AG09319 (cell line): ENCODE results near the gene TRIM61.
A peak's percentile ranks its signal among the peaks of the same experiment; 100 is the strongest.
"Not testable (repeated sequence)": the region's sequence is repeated elsewhere in the genome, so short reads cannot be mapped to it uniquely, and the experiment has no call there.

ENCODE experiments used
- DNase-seq: peaks from one replicate; pipeline ENCODE4 v3.0.0-alpha.2; 2010; ENCODE audit warnings: low read depth; ENCODE audit errors: extremely low read depth
- CTCF ChIP-seq: IDR thresholded peaks from 2 replicates; pipeline ENCODE4 v1.5.1; 2011; ENCODE audit warnings: low read depth, mild to moderate bottlenecking, inconsistent platforms, low read length, moderate library complexity

TRIM61 gene

DNA sequence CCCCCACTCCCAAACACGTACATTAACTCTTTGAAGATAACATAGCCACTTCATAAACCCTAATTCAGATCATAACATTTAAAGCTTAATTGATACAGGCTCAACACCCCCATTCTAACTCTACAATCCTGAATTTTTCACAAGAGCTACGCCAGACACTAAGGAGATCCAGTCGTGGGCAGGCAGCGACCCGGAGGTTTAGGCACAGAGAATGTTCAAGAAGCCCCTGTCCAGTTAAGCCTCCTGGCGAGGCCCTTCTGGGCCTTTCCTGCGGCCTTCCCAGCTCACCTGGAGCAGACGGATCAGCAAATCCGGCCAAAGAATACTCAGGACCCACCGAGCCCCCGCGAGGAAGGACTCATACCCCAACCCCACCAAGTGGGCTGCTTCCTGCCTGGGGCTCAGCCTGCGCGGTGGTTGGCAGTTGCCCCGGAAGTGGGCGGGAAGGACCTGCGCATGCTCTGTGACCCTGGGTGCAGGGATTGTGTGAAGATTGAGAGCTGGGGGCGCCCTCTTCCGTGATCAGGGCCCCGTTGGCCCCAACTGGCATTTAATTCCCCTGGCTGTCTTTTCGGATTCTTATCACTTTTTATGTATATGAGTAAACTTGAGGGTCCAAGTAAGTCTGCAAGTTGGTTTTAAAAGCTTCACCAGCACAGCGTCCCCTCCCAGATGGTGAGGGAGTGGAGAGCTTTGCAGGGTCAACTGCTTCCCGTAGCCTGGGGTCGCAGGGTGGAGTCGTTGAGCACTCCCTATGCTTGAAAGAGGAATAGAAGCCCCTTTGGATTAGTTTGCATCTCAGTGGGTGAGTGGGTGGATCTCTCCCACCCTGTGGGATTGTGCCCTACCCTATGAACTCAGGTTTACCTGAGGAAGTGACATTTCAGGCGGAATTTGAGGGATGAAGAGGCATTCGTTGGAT, at the start of gene TRIM61:
TRIM61 (minus strand) TSS at position 415 of the 922 bp plus-strand sequence. CDS start 7,655 bp downstream, outside the sequence.
- DNase-seq, result no peak
- no peak; the same call in 1 of the 2 replicates for TF ChIP-seq CTCF

- DNase-seq, result not testable (repeated sequence)
Observed at GRCh38 chr4:165025782-165026181, 48.3 kb upstream of the TRIM61 start.

- DNase-seq, result not testable (repeated sequence)
Observed at GRCh38 chr4:165019995-165020394, 42.5 kb upstream of the TRIM61 start.

DNA sequence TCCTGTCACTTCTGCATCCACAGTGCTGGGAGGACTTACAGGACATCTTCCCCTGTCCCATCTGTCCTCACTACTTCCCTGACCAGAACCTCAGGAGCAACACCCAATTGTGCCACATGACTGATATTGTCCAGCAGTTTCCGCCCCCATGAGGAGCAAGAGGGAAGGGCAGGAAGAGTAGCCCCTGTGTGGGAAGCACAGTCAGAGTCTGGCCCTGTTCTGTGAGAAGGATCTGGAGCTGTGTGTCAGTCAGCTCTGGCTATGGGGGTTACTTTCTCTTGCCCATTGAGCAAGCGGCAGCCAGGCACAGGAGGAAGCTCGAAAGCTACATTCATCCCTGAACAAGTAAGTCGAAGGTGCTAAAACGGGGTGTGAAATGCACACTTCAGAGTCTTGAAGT, 39.5 kb upstream of the TRIM61 start:
- peak; percentile 13 for TF ChIP-seq CTCF
- DNase-seq, result no peak

- TF ChIP-seq CTCF, result no peak
- DNase-seq, result no peak
Observed at GRCh38 chr4:165013691-165014090, 36.2 kb upstream of the TRIM61 start.

GRCh38 chr4:165011403-165011802, 33.9 kb upstream of the TRIM61 start:
- DNase-seq, result no peak
- TF ChIP-seq CTCF, result no peak

DNA sequence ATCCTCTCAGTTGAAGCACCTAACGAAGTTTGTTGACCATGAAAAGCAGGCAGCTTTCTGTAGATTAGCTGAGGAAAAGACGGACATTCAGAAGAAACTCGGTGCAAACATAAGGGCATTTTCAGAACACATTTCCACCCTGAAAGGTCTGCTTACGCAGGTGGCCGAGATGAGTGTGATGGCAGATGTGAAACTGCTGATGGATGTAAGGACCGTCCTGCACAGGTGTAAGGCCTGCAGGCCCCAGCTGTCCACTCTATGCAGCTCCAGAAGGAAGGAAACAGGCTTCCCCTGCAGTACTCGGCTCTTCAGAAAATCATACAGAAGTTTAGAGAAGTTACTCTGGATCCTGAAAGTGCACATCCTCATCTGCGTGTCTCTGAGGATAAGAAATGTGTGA, 33.5 kb upstream of the TRIM61 start:
- no peak for DNase-seq
- no peak for TF ChIP-seq CTCF

GRCh38 chr4:165010487-165010886, 33.0 kb upstream of the TRIM61 start:
- no peak for DNase-seq
- no peak for TF ChIP-seq CTCF
